ENCODE data around the gene ZC2HC1B. TPM values are rescaled to one million over a fixed set of nuclear protein-coding genes. Genes with fewer than 3 reads are reported as not detected.
"Not testable (repeated sequence)": the region's sequence is repeated elsewhere in the genome, so short reads cannot be mapped to it uniquely, and the experiment has no call there.

Gene ZC2HC1B
- total RNA-seq, 2 experiments from 2014 or later: not detected

DNA sequence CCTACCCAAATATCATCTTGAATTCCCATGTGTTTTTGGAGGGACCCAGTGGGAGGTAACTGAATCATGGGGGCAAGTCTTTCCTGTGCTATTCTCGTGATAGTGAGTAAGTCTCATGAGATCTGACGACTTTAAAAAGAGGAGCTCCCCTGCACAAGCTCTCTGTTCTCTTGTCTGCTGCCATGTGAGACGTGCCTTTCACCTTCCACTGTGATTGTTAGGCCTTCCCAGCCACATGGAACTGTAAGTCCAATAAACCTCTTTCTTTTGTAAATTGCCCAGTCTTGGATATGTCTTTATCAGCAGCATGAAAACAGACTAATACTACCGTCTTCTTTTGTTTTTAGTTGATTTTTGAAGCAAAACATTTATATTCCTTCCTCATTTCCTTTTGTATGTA lies 52.8 kb downstream of the ZC2HC1B start:
- H3K4me1 Mint-ChIP-seq; POLR2A ChIA-PET; ATAC-seq (ENCODE audit: low read depth): not testable (repeated sequence)

DNA sequence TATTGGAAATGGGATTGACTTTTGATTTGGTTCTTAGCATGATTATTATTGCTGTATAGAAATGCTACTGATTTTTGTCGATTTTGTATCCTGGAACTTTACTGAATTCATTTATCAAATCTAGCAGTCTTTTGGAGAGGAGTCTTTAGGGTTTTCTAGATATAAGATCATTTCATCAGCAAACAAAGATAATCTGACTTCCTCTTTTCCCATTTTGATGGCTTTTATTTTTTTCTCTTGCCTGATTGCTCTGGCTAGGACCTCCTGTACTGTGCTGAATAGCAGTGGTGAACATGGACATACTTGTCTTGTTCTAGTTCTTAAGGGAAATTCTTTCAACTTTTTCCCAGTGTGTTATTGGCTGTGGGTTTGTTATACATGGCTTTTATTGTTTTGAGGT lies 64.6 kb downstream of the ZC2HC1B start:
- no peaks in the 10 kb centered on the region for H3K36me3 Mint-ChIP-seq
- H3K9me3 Mint-ChIP-seq: peaks cover 4% of the 10 kb centered on the region
- peaks cover 2% of the 10 kb centered on the region for H3K27me3 Mint-ChIP-seq
- ATAC-seq (ENCODE audit: low read depth) (no peak), DNase-seq (no peak)
- H3K4me1 Mint-ChIP-seq: no peaks in the 10 kb centered on the region
- no peak overlapping the region for H3K4me3 Mint-ChIP-seq
- no peak overlapping the region for H3K27ac Mint-ChIP-seq
- POLR2A ChIA-PET: no interaction called here

More for the DNA sequence above, 52.8 kb downstream of the ZC2HC1B start:
- H3K4me3 Mint-ChIP-seq, H3K9me3 Mint-ChIP-seq, H3K36me3 Mint-ChIP-seq, H3K27me3 Mint-ChIP-seq, H3K27ac Mint-ChIP-seq, DNase-seq: not testable (repeated sequence)

GRCh38 chr6:143929975-143930374 lies 65.7 kb downstream of the ZC2HC1B start:
- Mint-ChIP-seq H3K4me1 (no peaks in the 10 kb centered on the region), H3K4me3 (no peak overlapping the region), H3K27ac (no peak overlapping the region), H3K9me3 (peaks cover 2% of the 10 kb centered on the region), H3K36me3 (peaks cover 2% of the 10 kb centered on the region), H3K27me3 (no peaks in the 10 kb centered on the region)
- no peak for ATAC-seq (ENCODE audit: low read depth)
- POLR2A ChIA-PET: no interaction called here
- no peak for DNase-seq

GRCh38 chr6:143934331-143934730 lies 70.1 kb downstream of the ZC2HC1B start:
- Mint-ChIP-seq H3K9me3 (peaks cover 2% of the 10 kb centered on the region), H3K36me3 (peaks cover 2% of the 10 kb centered on the region), H3K4me1 (no peaks in the 10 kb centered on the region), H3K4me3 (no peak overlapping the region), H3K27ac (no peak overlapping the region), H3K27me3 (peaks cover 6% of the 10 kb centered on the region)
- no peak for ATAC-seq (ENCODE audit: low read depth)
- no peak for DNase-seq
- POLR2A ChIA-PET: no interaction called here

DNA sequence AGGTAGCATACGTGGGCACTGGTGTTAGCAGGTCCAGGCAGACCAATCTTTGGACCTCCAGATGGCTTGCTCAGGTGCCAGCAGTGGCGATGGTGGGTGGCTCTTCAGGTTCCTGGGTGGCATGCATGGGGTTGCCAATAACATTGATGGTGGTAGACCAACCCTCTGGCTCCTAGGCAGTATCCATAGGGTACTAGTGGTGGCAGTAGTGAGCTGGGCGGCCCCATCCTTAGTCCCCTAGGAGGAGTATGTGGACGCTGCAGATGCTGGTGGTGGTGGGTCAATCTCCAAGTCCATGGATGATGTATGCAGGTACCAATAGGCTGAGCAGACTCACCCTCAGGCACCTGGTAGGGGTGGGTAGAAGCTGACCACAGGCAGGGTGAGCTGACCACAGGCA lies 70.6 kb downstream of the ZC2HC1B start:
- POLR2A ChIA-PET: no interaction called here
- Mint-ChIP-seq H3K4me1 (peaks cover under 1% of the 10 kb centered on the region), H3K27ac (no peak overlapping the region), H3K36me3 (peaks cover 2% of the 10 kb centered on the region), H3K9me3 (peaks cover under 1% of the 10 kb centered on the region), H3K27me3 (peaks cover 6% of the 10 kb centered on the region), H3K4me3 (no peak overlapping the region)
- DNase-seq (no peak), ATAC-seq (ENCODE audit: low read depth) (no peak)

DNA sequence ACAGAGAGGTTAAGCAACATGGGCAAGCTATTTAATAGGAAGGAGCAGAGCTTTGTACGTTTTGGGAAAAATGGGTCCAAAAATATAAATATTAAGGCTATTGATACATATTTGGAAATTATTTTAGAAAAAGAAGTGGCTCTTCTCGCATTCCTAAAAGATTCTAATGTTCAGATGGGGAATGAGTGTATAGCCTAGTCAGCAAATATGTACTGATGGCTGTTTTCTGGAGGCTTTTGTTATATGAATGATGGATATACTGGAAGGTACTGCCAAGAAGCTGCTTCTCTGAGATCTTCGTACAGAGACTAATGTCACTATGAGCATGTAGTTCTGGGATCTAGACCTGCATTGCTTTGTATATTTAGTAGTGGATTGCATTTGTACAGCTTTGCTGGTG lies 72.1 kb downstream of the ZC2HC1B start:
- H3K4me3 Mint-ChIP-seq: no peak overlapping the region
- POLR2A ChIA-PET: no interaction called here
- ATAC-seq (ENCODE audit: low read depth): no peak
- H3K36me3 Mint-ChIP-seq: peaks cover 2% of the 10 kb centered on the region
- no peak overlapping the region for H3K27ac Mint-ChIP-seq
- peaks cover 3% of the 10 kb centered on the region for H3K4me1 Mint-ChIP-seq
- no peak for DNase-seq
- H3K27me3 Mint-ChIP-seq: peaks cover 6% of the 10 kb centered on the region
- no peaks in the 10 kb centered on the region for H3K9me3 Mint-ChIP-seq

- peaks cover 7% of the 10 kb centered on the region for H3K4me1 Mint-ChIP-seq
- ATAC-seq (ENCODE audit: low read depth): no peak
- POLR2A ChIA-PET: no interaction called here
- H3K36me3 Mint-ChIP-seq: peaks cover 2% of the 10 kb centered on the region
- no peak overlapping the region for H3K27ac Mint-ChIP-seq
- H3K27me3 Mint-ChIP-seq: peaks cover 6% of the 10 kb centered on the region
- H3K9me3 Mint-ChIP-seq: no peaks in the 10 kb centered on the region
- no peak for DNase-seq
- no peak overlapping the region for H3K4me3 Mint-ChIP-seq
Measured at GRCh38 chr6:143936778-143937667, 72.7 kb downstream of the ZC2HC1B start.

- peaks cover 6% of the 10 kb centered on the region for H3K27me3 Mint-ChIP-seq
- H3K27ac Mint-ChIP-seq: no peak overlapping the region
- H3K9me3 Mint-ChIP-seq: no peaks in the 10 kb centered on the region
- H3K4me3 Mint-ChIP-seq: no peak overlapping the region
- POLR2A ChIA-PET: no interaction called here
- H3K4me1 Mint-ChIP-seq: peaks cover 12% of the 10 kb centered on the region
- DNase-seq (no peak), ATAC-seq (ENCODE audit: low read depth) (no peak)
- peaks cover 2% of the 10 kb centered on the region for H3K36me3 Mint-ChIP-seq
Measured at GRCh38 chr6:143937668-143937970, 73.3 kb downstream of the ZC2HC1B start.

DNA sequence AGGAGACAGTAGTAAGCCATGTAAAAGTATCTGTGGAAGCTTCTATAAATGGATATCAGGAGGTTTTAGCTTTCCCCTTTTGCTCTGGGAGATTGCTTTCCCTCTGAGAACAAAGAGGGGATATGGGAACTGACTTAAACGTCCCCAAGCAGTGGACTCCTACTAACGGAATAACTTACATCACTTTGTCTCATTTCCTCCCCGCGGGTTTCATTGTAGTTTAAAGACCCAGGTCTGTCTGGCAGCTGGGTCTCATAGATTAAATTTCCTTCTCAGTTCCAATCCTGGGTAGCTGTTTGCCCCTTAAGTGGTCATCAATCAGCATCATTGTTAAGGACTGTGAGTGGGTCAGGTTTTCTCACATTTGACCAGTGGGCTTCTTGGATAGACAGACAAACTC lies 75.1 kb downstream of the ZC2HC1B start:
- H3K9me3 Mint-ChIP-seq: no peaks in the 10 kb centered on the region
- peaks cover 6% of the 10 kb centered on the region for H3K27me3 Mint-ChIP-seq
- ATAC-seq (ENCODE audit: low read depth) (no peak), DNase-seq (no peak)
- no peak overlapping the region for H3K27ac Mint-ChIP-seq
- POLR2A ChIA-PET: interaction anchor here (1.6 kb wide), 1 partner anchor 124 kb away, joined by 3 read pairs; no protein-coding TSS in a partner anchor
- H3K4me1 Mint-ChIP-seq: peaks cover 12% of the 10 kb centered on the region
- H3K36me3 Mint-ChIP-seq: peaks cover under 1% of the 10 kb centered on the region
- H3K4me3 Mint-ChIP-seq: no peak overlapping the region

GRCh38 chr6:143940011-143940597 lies 75.8 kb downstream of the ZC2HC1B start:
- Mint-ChIP-seq H3K27me3 (peaks cover 6% of the 10 kb centered on the region), H3K4me1 (peaks cover 12% of the 10 kb centered on the region), H3K27ac (no peak overlapping the region), H3K9me3 (no peaks in the 10 kb centered on the region), H3K36me3 (no peaks in the 10 kb centered on the region), H3K4me3 (no peak overlapping the region)
- DNase-seq (peak; percentile 38), ATAC-seq (ENCODE audit: low read depth) (peak; percentile 78)
- POLR2A ChIA-PET: interaction anchor here (1.6 kb wide), 1 partner anchor 124 kb away, joined by 3 read pairs; no protein-coding TSS in a partner anchor

DNA sequence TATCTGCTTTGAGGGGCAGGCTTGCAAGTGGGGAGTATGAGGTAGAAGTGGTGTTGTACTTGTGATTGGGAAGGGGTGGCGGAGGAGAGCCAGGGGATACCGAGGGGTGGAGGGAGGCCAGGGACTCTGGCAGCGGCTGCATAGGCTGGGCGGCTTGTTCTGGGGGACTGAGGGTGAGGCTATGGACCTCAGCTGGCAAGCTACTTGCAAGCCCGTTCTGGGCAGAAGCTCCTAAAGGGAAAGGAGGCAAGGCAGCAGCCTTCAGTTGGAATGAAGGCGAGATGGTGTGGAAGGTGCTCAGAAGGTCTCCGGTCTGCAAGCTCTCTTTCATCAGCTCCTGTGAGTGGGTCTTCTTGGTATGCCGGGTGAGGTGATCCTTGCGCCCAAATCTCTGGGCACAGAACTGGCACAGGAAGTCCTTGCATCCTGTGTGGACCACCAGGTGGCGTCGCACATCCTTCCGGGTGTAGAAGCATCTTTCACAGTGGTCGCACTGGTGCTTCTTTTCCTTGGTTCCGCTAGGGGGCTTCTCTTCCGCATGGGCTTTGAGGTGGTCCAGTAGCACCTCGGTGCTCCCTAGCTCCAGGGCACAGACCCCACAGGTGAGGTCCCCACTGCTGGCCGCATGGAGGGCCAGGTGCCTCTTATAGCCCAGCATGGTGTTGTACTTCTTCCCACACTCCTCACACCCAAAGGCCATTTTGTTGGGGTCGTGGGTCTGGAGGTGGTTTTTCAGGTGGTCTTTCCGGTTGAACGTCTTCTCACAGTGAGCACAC lies 77.8 kb downstream of the ZC2HC1B start:
- Mint-ChIP-seq H3K4me3 (no peak overlapping the region), H3K36me3 (no peaks in the 10 kb centered on the region), H3K4me1 (peaks cover 12% of the 10 kb centered on the region), H3K9me3 (no peaks in the 10 kb centered on the region), H3K27ac (no peak overlapping the region), H3K27me3 (peaks cover 6% of the 10 kb centered on the region)
- ATAC-seq (ENCODE audit: low read depth): peak; percentile 73
- DNase-seq: peak; percentile 74
- POLR2A ChIA-PET: interaction anchor here (1.3 kb wide), 1 partner anchor 94 kb away, joined by 7 read pairs; no protein-coding TSS in a partner anchor

DNA sequence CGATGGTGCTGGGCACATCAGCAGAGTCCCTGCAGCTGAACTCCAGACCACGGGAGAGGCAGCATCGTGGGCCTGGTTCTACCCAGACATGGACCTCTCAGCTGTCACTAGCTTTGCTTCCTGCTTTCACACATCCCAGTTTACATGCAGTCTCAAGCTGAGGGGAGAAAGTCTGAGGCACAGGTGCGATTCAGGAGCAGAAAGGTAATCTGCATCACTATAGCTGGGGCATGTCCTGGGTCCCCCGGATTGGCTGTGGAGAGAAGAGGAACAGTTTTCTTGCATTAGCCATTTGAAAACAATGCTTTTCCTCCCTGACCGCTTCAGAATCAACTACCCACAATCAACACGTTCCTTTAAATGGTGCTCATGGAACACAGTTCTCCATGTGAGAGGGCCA lies 83.9 kb downstream of the ZC2HC1B start:
- DNase-seq: no peak
- Mint-ChIP-seq H3K4me1 (no peaks in the 10 kb centered on the region), H3K4me3 (no peak overlapping the region), H3K27me3 (no peaks in the 10 kb centered on the region), H3K27ac (no peak overlapping the region), H3K36me3 (peaks cover 4% of the 10 kb centered on the region), H3K9me3 (no peaks in the 10 kb centered on the region)
- no peak for ATAC-seq (ENCODE audit: low read depth)
- POLR2A ChIA-PET: no interaction called here

DNA sequence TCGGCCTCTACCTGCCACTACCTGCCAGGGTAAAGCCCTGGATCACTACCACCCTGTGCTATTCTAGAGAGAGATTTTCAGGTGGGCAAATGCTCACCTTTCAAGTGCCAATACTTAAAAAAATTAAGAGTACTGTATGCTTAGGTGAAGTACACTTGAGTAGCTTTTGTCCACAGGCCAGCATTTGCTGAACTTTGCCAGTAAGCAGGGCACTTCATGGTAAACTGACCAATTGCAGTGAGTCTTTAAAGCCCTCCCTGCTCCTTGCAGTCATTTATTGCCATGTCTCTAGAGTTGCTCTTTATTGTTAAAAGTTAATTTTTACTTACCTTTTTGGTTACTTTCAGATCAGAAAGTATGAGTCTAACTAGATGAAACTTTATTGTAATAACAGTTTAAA lies 85.3 kb downstream of the ZC2HC1B start:
- peaks cover 4% of the 10 kb centered on the region for H3K36me3 Mint-ChIP-seq

More for the DNA sequence above, 85.3 kb downstream of the ZC2HC1B start:
- H3K4me3 Mint-ChIP-seq: no peak overlapping the region
- DNase-seq (no peak), ATAC-seq (ENCODE audit: low read depth) (no peak)
- POLR2A ChIA-PET: no interaction called here
- no peaks in the 10 kb centered on the region for H3K9me3 Mint-ChIP-seq
- H3K4me1 Mint-ChIP-seq: no peaks in the 10 kb centered on the region
- H3K27me3 Mint-ChIP-seq: no peaks in the 10 kb centered on the region
- H3K27ac Mint-ChIP-seq: no peak overlapping the region

Measured in activated naive CD8-positive, alpha-beta T cell treated with anti-CD3 and anti-CD28 coated beads, Interleukin-2, amount 10 ng/mL, durations not matched to agents 7 days and 5 days (primary cell).